LNCaP clone FGC (cell line): ENCODE measurements around the gene SORCS3.

ENCODE experiments used
- DNase-seq: peaks from one replicate; pipeline ENCODE4 v3.0.0-alpha.2; 2011; ENCODE audit warnings: low read depth
- H3K4me3 ChIP-seq: 2 replicates; pipeline ENCODE4 v1.5.1; 2011; ENCODE audit warnings: mild to moderate bottlenecking, low read depth, low read length, control low read depth
- CTCF ChIP-seq: IDR thresholded peaks from 2 replicates; pipeline ENCODE4 v1.5.1; 2012; ENCODE audit warnings: mild to moderate bottlenecking; ENCODE audit not compliant: control insufficient read depth, insufficient read depth; ENCODE audit errors: extremely low read depth

Gene SORCS3

DNA sequence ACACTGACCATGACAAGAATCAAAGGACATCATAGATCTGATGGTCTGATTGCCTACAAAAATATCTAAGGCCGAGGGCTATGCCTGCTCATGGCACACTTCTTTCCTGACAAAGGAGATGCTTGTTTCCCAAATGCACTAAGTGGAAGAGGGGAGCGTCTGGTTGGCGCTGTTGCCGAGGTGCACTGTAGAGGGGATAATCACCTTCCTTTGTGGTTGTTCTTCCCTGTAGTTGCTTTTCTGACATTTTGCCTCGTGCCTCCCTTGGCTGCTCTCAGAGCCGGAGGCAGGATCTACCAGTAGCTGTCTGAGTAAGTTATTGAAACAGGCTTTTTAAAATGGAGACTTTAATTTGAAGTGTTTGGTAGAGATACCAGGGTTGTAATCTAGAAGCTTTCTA is 352.0 kb downstream of the SORCS3 start:
- DNase-seq = no peak
- H3K4me3 ChIP-seq = no peak overlapping the region
- TF ChIP-seq CTCF = no peak

GRCh38 chr10:105001269-105001668 is 360.2 kb downstream of the SORCS3 start:
- TF ChIP-seq CTCF = no peak
- no peak overlapping the region for H3K4me3 ChIP-seq
- DNase-seq = no peak

DNA sequence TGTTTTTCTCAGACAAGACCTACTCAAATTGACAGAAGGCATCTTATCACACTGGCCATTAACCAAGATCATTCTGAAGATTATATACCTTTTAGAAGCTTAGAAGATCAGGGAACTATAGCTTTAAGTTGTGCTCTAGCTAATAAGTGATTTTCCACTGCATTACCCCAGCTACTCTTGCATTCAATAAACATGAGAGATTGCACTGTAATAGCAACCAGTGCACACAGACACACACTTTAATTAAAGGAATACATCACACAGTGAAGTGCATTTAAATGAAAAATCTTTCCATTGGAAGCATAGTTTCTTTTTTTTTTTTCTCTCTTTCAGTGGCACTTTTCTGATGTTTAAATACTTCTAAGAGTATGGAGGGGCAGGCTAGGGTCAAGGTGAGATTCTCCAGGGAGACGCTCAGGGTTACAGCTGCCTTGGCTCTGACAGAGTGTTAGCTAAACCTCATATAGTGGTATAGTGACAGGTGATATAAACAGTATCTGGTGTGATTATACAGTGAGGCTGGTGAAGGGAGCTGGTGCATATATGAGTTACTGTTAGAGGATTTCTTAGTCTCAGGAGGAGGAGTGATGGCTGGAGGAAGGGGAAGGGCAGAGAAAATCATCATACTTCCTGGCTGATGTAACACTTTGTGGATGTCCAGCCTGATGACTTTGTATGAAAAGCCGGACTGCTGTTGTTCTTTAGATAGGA is 369.5 kb downstream of the SORCS3 start:
- TF ChIP-seq CTCF = no peak
- H3K4me3 ChIP-seq = no peak overlapping the region
- no peak for DNase-seq

- no peak overlapping the region for H3K4me3 ChIP-seq
- TF ChIP-seq CTCF = no peak
- no peak for DNase-seq
These were observed 376.0 kb downstream of the SORCS3 start for GRCh38 chr10:105017116-105017515.

DNA sequence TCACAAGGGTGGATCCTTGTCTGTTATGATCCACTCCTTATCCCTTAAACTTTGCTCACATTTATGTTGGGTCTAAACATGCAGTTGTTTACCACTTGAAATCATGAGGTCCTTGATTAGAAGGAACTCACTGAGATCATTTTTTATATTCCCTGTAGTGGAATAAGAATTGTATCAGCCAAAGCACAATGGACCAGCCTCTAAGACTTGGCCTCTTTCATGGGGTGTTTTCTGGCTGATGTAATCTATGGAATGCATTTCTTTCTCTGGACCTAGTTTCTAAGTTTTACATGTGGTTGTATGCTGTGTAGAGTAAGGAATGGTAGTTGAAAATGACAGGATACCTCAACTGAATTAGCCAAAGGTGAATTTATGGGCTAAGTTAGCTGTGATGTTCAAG is 376.6 kb downstream of the SORCS3 start:
- no peak for DNase-seq
- no peak overlapping the region for H3K4me3 ChIP-seq
- TF ChIP-seq CTCF = no peak

- no peak for TF ChIP-seq CTCF
- DNase-seq = no peak
- H3K4me3 ChIP-seq = no peak overlapping the region
These were observed 382.4 kb downstream of the SORCS3 start for GRCh38 chr10:105023211-105024111.
